ENCODE data around the gene TRPM7. TPM values are rescaled to one million over a fixed set of nuclear protein-coding genes. Genes with fewer than 3 reads are reported as not detected.
"Not testable (repeated sequence)": the region's sequence is repeated elsewhere in the genome, so short reads cannot be mapped to it uniquely, and the experiment has no call there.

TRPM7 gene
- total RNA-seq, 5 donors from 2014 or later (not counting 1 experiment from before 2014, with no cell fraction given): 38.9 to 49.1 (median 43.9) TPM

- Histone ChIP-seq H3K27ac (ENCODE audit: low read length) (no peak overlapping the region), H3K27me3 (replicated peaks in 1 of 2; ENCODE audit: control insufficient read depth in 2 of 2, extremely low read depth in 1 of 2, insufficient read depth in 2 of 2, low read length in 1 of 2) (no peaks in the 10 kb centered on the region), H3K4me1 (ENCODE audit: control insufficient read depth in 1 of 2, extremely low read depth in 1 of 2, insufficient read depth in 2 of 2, low read length in 2 of 2) (no peaks in the 10 kb centered on the region), H3K9me3 (no peaks in the 10 kb centered on the region), H3K4me3 (ENCODE audit: control insufficient read depth in 1 of 2, extremely low read depth in 1 of 2, low read length in 1 of 2) (no peak overlapping the region), H3K36me3 (ENCODE audit: control insufficient read depth in 2 of 2, extremely low read depth in 1 of 2, insufficient read depth in 1 of 2, low read length in 1 of 2) (peaks cover 0 to 15% of the 10 kb centered on the region in 2 donors)
- CTCF ChIA-PET: interaction anchor here in 1 of 2 donors (0.7 kb wide), 1 partner anchor 263 kb away, joined by 3 read pairs; no protein-coding TSS in a partner anchor
- H3K4me1 Mint-ChIP-seq: no peaks in the 10 kb centered on the region
- DNase-seq: no peak
- no peak overlapping the region for H3K4me3 Mint-ChIP-seq
- no peak overlapping the region for H3K27ac Mint-ChIP-seq
- H3K9me3 Mint-ChIP-seq: no peaks in the 10 kb centered on the region
- POLR2A ChIA-PET: no interaction called here
- H3K36me3 Mint-ChIP-seq: peaks cover 17% of the 10 kb centered on the region
- H3K27me3 Mint-ChIP-seq: no peaks in the 10 kb centered on the region
- ATAC-seq (replicated peaks in 1 of 4): no peak
Observed at GRCh38 chr15:50710585-50710984, 24.0 kb upstream of the TRPM7 start.

GRCh38 chr15:50707878-50708427 is 21.4 kb upstream of the TRPM7 start:
- Mint-ChIP-seq H3K4me3 (no peak overlapping the region), H3K36me3 (peaks cover 13% of the 10 kb centered on the region), H3K27ac (no peak overlapping the region), H3K27me3 (no peaks in the 10 kb centered on the region), H3K4me1 (no peaks in the 10 kb centered on the region), H3K9me3 (no peaks in the 10 kb centered on the region)
- POLR2A ChIA-PET: no interaction called here
- no peaks in the 10 kb centered on the region for H3K4me1 ChIP-seq (ENCODE audit: control insufficient read depth in 1 of 2, extremely low read depth in 1 of 2, insufficient read depth in 2 of 2, low read length in 2 of 2)
- no peak overlapping the region for H3K27ac ChIP-seq (ENCODE audit: low read length)
- no peak overlapping the region for H3K4me3 ChIP-seq (ENCODE audit: control insufficient read depth in 1 of 2, extremely low read depth in 1 of 2, low read length in 1 of 2)
- H3K27me3 ChIP-seq (replicated peaks in 1 of 2; ENCODE audit: control insufficient read depth in 2 of 2, extremely low read depth in 1 of 2, insufficient read depth in 2 of 2, low read length in 1 of 2): no peaks in the 10 kb centered on the region
- peaks cover 0 to 5% of the 10 kb centered on the region in 2 donors for H3K36me3 ChIP-seq (ENCODE audit: control insufficient read depth in 2 of 2, extremely low read depth in 1 of 2, insufficient read depth in 1 of 2, low read length in 1 of 2)
- no peaks in the 10 kb centered on the region for H3K9me3 ChIP-seq
- no peak for DNase-seq
- CTCF ChIA-PET: no interaction called here
- 100% methylated on average over 1 of the region's 3 CpGs for WGBS (ENCODE audit: insufficient coverage)
- no peak for ATAC-seq (replicated peaks in 1 of 4)

GRCh38 chr15:50702762-50703334 is 16.3 kb upstream of the TRPM7 start:
- H3K27ac ChIP-seq (ENCODE audit: low read length): no peak overlapping the region
- no peak overlapping the region for H3K27ac Mint-ChIP-seq
- ATAC-seq (replicated peaks in 1 of 4) (no peak), DNase-seq (no peak)
- ChIA-PET CTCF (interaction anchor here in 1 of 2 donors (0.7 kb wide), 1 partner anchor 54 kb away, joined by 4 read pairs; no protein-coding TSS in a partner anchor), POLR2A (no interaction called here)
- WGBS (ENCODE audit: insufficient coverage): no CpG with 5 or more reads among the region's 1 CpG
- no peak overlapping the region for H3K4me3 ChIP-seq (ENCODE audit: control insufficient read depth in 1 of 2, extremely low read depth in 1 of 2, low read length in 1 of 2)
- peaks cover 0 to 3% of the 10 kb centered on the region in 2 donors for H3K36me3 ChIP-seq (ENCODE audit: control insufficient read depth in 2 of 2, extremely low read depth in 1 of 2, insufficient read depth in 1 of 2, low read length in 1 of 2)
- no peaks in the 10 kb centered on the region for H3K27me3 ChIP-seq (replicated peaks in 1 of 2; ENCODE audit: control insufficient read depth in 2 of 2, extremely low read depth in 1 of 2, insufficient read depth in 2 of 2, low read length in 1 of 2)
- no peak overlapping the region for H3K4me3 Mint-ChIP-seq
- peaks cover 15% of the 10 kb centered on the region for H3K36me3 Mint-ChIP-seq
- no peaks in the 10 kb centered on the region for H3K9me3 ChIP-seq
- H3K27me3 Mint-ChIP-seq: no peaks in the 10 kb centered on the region
- no peaks in the 10 kb centered on the region for H3K4me1 Mint-ChIP-seq
- no peaks in the 10 kb centered on the region for H3K4me1 ChIP-seq (ENCODE audit: control insufficient read depth in 1 of 2, extremely low read depth in 1 of 2, insufficient read depth in 2 of 2, low read length in 2 of 2)
- H3K9me3 Mint-ChIP-seq: no peaks in the 10 kb centered on the region

- Mint-ChIP-seq H3K27ac (no peak overlapping the region), H3K4me3 (no peak overlapping the region), H3K9me3 (no peaks in the 10 kb centered on the region), H3K4me1 (peaks cover 0 to 1% (median 0%) of the 10 kb centered on the region in 3 donors), H3K27me3 (no peaks in the 10 kb centered on the region), H3K36me3 (peaks cover 6% of the 10 kb centered on the region)
- ChIA-PET CTCF (interaction anchor here in 1 of 2 donors (0.6 kb wide), 1 partner anchor 106 kb away, joined by 4 read pairs; no protein-coding TSS in a partner anchor), POLR2A (no interaction called here)
- H3K27ac ChIP-seq (ENCODE audit: low read length): no peak overlapping the region
- H3K4me1 ChIP-seq (ENCODE audit: control insufficient read depth in 1 of 2, extremely low read depth in 1 of 2, insufficient read depth in 2 of 2, low read length in 2 of 2): no peaks in the 10 kb centered on the region
- no peaks in the 10 kb centered on the region for H3K27me3 ChIP-seq (replicated peaks in 1 of 2; ENCODE audit: control insufficient read depth in 2 of 2, extremely low read depth in 1 of 2, insufficient read depth in 2 of 2, low read length in 1 of 2)
- no CpG with 5 or more reads among the region's 8 CpGs for WGBS (ENCODE audit: insufficient coverage)
- no peak overlapping the region for H3K4me3 ChIP-seq (ENCODE audit: control insufficient read depth in 1 of 2, extremely low read depth in 1 of 2, low read length in 1 of 2)
- no peaks in the 10 kb centered on the region for H3K9me3 ChIP-seq
- no peaks in the 10 kb centered on the region for H3K36me3 ChIP-seq (ENCODE audit: control insufficient read depth in 2 of 2, extremely low read depth in 1 of 2, insufficient read depth in 1 of 2, low read length in 1 of 2)
- ATAC-seq (replicated peaks in 1 of 4) (no peak), DNase-seq (no peak)
Observed at GRCh38 chr15:50698101-50698500, 11.5 kb upstream of the TRPM7 start.

- Histone ChIP-seq H3K4me3 (ENCODE audit: control insufficient read depth in 1 of 2, extremely low read depth in 1 of 2, low read length in 1 of 2) (no peak overlapping the region), H3K27me3 (replicated peaks in 1 of 2; ENCODE audit: control insufficient read depth in 2 of 2, extremely low read depth in 1 of 2, insufficient read depth in 2 of 2, low read length in 1 of 2) (no peaks in the 10 kb centered on the region), H3K9me3 (no peaks in the 10 kb centered on the region), H3K27ac (ENCODE audit: low read length) (no peak overlapping the region), H3K4me1 (ENCODE audit: control insufficient read depth in 1 of 2, extremely low read depth in 1 of 2, insufficient read depth in 2 of 2, low read length in 2 of 2) (no peaks in the 10 kb centered on the region), H3K36me3 (ENCODE audit: control insufficient read depth in 2 of 2, extremely low read depth in 1 of 2, insufficient read depth in 1 of 2, low read length in 1 of 2) (no peaks in the 10 kb centered on the region)
- no peaks in the 10 kb centered on the region for H3K27me3 Mint-ChIP-seq
- peaks cover 6% of the 10 kb centered on the region for H3K36me3 Mint-ChIP-seq
- DNase-seq (no peak), ATAC-seq (replicated peaks in 1 of 4) (no peak)
- no peak overlapping the region for H3K27ac Mint-ChIP-seq
- POLR2A ChIA-PET: interaction anchor here in 1 of 2 donors (0.6 kb wide), 2 partner anchors 15 to 78 kb away, joined by 3 to 7 read pairs; no protein-coding TSS in a partner anchor
- H3K9me3 Mint-ChIP-seq: no peaks in the 10 kb centered on the region
- no peak overlapping the region for H3K4me3 Mint-ChIP-seq
- CTCF ChIA-PET: interaction anchor here in 1 of 2 donors (0.6 kb wide), 1 partner anchor 107 kb away, joined by 4 read pairs; no protein-coding TSS in a partner anchor
- peaks cover 0 to 1% (median 0%) of the 10 kb centered on the region in 3 donors for H3K4me1 Mint-ChIP-seq
- 94% methylated on average over 2 of the region's 4 CpGs for WGBS (ENCODE audit: insufficient coverage)
Observed at GRCh38 chr15:50697109-50697797, 10.7 kb upstream of the TRPM7 start.

- H3K4me3 ChIP-seq (ENCODE audit: control insufficient read depth in 1 of 2, extremely low read depth in 1 of 2, low read length in 1 of 2); H3K4me1 ChIP-seq (ENCODE audit: control insufficient read depth in 1 of 2, extremely low read depth in 1 of 2, insufficient read depth in 2 of 2, low read length in 2 of 2); DNase-seq; H3K9me3 Mint-ChIP-seq; POLR2A ChIA-PET; H3K36me3 ChIP-seq (ENCODE audit: control insufficient read depth in 2 of 2, extremely low read depth in 1 of 2, insufficient read depth in 1 of 2, low read length in 1 of 2); ATAC-seq (replicated peaks in 1 of 4); H3K4me3 Mint-ChIP-seq; H3K9me3 ChIP-seq; H3K27ac Mint-ChIP-seq; H3K27me3 Mint-ChIP-seq; H3K27ac ChIP-seq (ENCODE audit: low read length); H3K36me3 Mint-ChIP-seq; H3K4me1 Mint-ChIP-seq; H3K27me3 ChIP-seq (replicated peaks in 1 of 2; ENCODE audit: control insufficient read depth in 2 of 2, extremely low read depth in 1 of 2, insufficient read depth in 2 of 2, low read length in 1 of 2): not testable (repeated sequence)
- 100% methylated on average over 2 of the region's 9 CpGs for WGBS (ENCODE audit: insufficient coverage)
- CTCF ChIA-PET: interaction anchor here in 1 of 2 donors (0.7 kb wide), 1 partner anchor 29 kb away, joined by 10 read pairs; no protein-coding TSS in a partner anchor
Observed at GRCh38 chr15:50694634-50695165, 8.1 kb upstream of the TRPM7 start.
